CD4-positive, alpha-beta memory T cell (primary cell): Measurements from ENCODE around the gene FER1L5. TPM values are rescaled to one million over a fixed set of nuclear protein-coding genes. Genes with fewer than 3 reads are reported as not detected.
A peak's percentile ranks its signal among the peaks of the same experiment; 100 is the strongest.

ENCODE experiments used
- CTCF ChIA-PET: fragments of 350-600 bp; sonication (Branson Sonifier 250); formaldehyde crosslinking; loops from one replicate; lab custom pipeline; 2021; ENCODE audit warnings: inconsistent platforms; ENCODE audit not compliant: partially characterized antibody; lab: Charles Lee
- POLR2A ChIA-PET: fragments of 350-600 bp; sonication (Branson Sonifier 250); formaldehyde crosslinking; loops from one replicate; lab custom pipeline; 2021; ENCODE audit not compliant: partially characterized antibody; lab: Charles Lee
- DNase-seq, 5 donors: peaks; one replicate each; pipeline versions ENCODE4 v3.0.0 to v3.0.0-alpha.2; 2020 to 2022; ENCODE audit warnings: mixed read lengths in 1 of 5
- H3K27ac ChIP-seq: one replicate; pipeline ENCODE4 v1.7.0; 2013; ENCODE audit warnings: low read depth, low read length
- H3K27me3 ChIP-seq: 2 replicates; pipeline ENCODE4 v1.7.0; 2013; ENCODE audit warnings: mild to moderate bottlenecking, low read length, moderate library complexity; ENCODE audit not compliant: insufficient read depth
- H3K36me3 ChIP-seq: 2 replicates; pipeline ENCODE4 v1.7.0; 2013; ENCODE audit warnings: mild to moderate bottlenecking, low read length, moderate library complexity; ENCODE audit not compliant: insufficient read depth
- H3K4me1 ChIP-seq: 2 replicates; pipeline ENCODE4 v1.7.0; 2013; ENCODE audit warnings: mild to moderate bottlenecking, low read length, moderate library complexity; ENCODE audit not compliant: insufficient read depth
- H3K4me3 ChIP-seq, 2 donors: one replicate each; pipeline ENCODE4 v1.7.0; 2013; ENCODE audit warnings: low read length in 2 of 2, mild to moderate bottlenecking in 1 of 2
- H3K9me3 ChIP-seq, 2 donors: one replicate each; pipeline ENCODE4 v1.7.0; 2013; ENCODE audit warnings: low read length in 2 of 2, control low read depth in 1 of 2; ENCODE audit not compliant: control insufficient read depth in 1 of 2
- H3K27ac Mint-ChIP-seq, 7 donors: one replicate each; pipeline ENCODE4 v1.8.0; 2020 to 2021; ENCODE audit warnings: mixed read lengths in 7 of 7, mild to moderate bottlenecking in 6 of 7, inconsistent platforms in 3 of 7, moderate library complexity in 3 of 7
- H3K27me3 Mint-ChIP-seq, 2 donors: one replicate each; pipeline ENCODE4 v1.8.0; 2020 to 2021; ENCODE audit warnings: mixed read lengths in 2 of 2
- H3K36me3 Mint-ChIP-seq, 2 donors: one replicate each; pipeline ENCODE4 v1.8.0; 2020 to 2021; ENCODE audit warnings: mixed read lengths in 2 of 2, inconsistent platforms in 1 of 2, mild to moderate bottlenecking in 1 of 2
- H3K4me1 Mint-ChIP-seq, 4 donors: one replicate each; pipeline ENCODE4 v1.8.0; 2020 to 2021; ENCODE audit warnings: mixed read lengths in 4 of 4, mild to moderate bottlenecking in 1 of 4
- H3K4me3 Mint-ChIP-seq, 8 donors: one replicate each; pipeline ENCODE4 v1.8.0; 2020 to 2021; ENCODE audit warnings: mixed read lengths in 8 of 8, mild to moderate bottlenecking in 7 of 8, moderate library complexity in 6 of 8, inconsistent platforms in 3 of 8
- H3K9me3 Mint-ChIP-seq, 8 donors: one replicate each; pipeline ENCODE4 v1.8.0; 2020 to 2021; ENCODE audit warnings: mixed read lengths in 8 of 8, mild to moderate bottlenecking in 5 of 8, inconsistent platforms in 3 of 8, moderate library complexity in 1 of 8
- intact Hi-C: fragments of 100-400 bp; cut with micrococcal nuclease; formaldehyde crosslinking; loops from one replicate; pipeline ENCODE4 v1.15.1; 2023
- polyA plus RNA-seq, 2 donors: library from polyadenylated mRNA; unstranded; fragments of 300-500 nt; fragmentation: Illumina TruSeq; gene quantifications; one replicate each; pipeline ENCODE4 v1.2.3, GENCODE V29; 2021
- total RNA-seq, 2 experiments: library from RNA; stranded (reverse); gene quantifications; one replicate each; pipeline ENCODE4 v1.2.3, GENCODE V29; 2021

The FER1L5 gene
- total and polyA plus RNA-seq, 4 experiments from 2014 or later: not detected

GRCh38 chr2:96691022-96691612, 48.6 kb downstream of the FER1L5 start:
- H3K4me1 Mint-ChIP-seq: no peaks in the 10 kb centered on the region
- POLR2A ChIA-PET: no interaction called here
- H3K9me3 Mint-ChIP-seq: peaks cover 0 to 2% (median 0%) of the 10 kb centered on the region in 8 donors
- intact Hi-C loops: no loop called here
- H3K27me3 ChIP-seq: no peaks in the 10 kb centered on the region
- H3K4me1 ChIP-seq: no peaks in the 10 kb centered on the region
- no peak overlapping the region for H3K4me3 ChIP-seq
- no peaks in the 10 kb centered on the region for H3K9me3 ChIP-seq
- no peak overlapping the region for H3K27ac ChIP-seq
- H3K36me3 ChIP-seq: no peaks in the 10 kb centered on the region
- no peaks in the 10 kb centered on the region for H3K36me3 Mint-ChIP-seq
- CTCF ChIA-PET: no interaction called here
- no peak overlapping the region for H3K4me3 Mint-ChIP-seq
- no peak overlapping the region for H3K27ac Mint-ChIP-seq
- H3K27me3 Mint-ChIP-seq: no peaks in the 10 kb centered on the region
- DNase-seq: no peak

GRCh38 chr2:96692094-96692971, 49.8 kb downstream of the FER1L5 start:
- DNase-seq: no peak
- Histone ChIP-seq H3K9me3 (no peaks in the 10 kb centered on the region), H3K4me3 (no peak overlapping the region), H3K4me1 (no peaks in the 10 kb centered on the region), H3K27me3 (no peaks in the 10 kb centered on the region), H3K36me3 (no peaks in the 10 kb centered on the region), H3K27ac (no peak overlapping the region)
- H3K4me1 Mint-ChIP-seq: no peaks in the 10 kb centered on the region
- peaks cover 0 to 2% (median 0%) of the 10 kb centered on the region in 8 donors for H3K9me3 Mint-ChIP-seq
- peak overlapping the region in 2 of 7 donors; percentile 25 to 29 for H3K27ac Mint-ChIP-seq
- CTCF ChIA-PET: no interaction called here
- no peaks in the 10 kb centered on the region for H3K36me3 Mint-ChIP-seq
- intact Hi-C loops: no loop called here
- no peaks in the 10 kb centered on the region for H3K27me3 Mint-ChIP-seq
- no peak overlapping the region for H3K4me3 Mint-ChIP-seq
- POLR2A ChIA-PET: no interaction called here

- Histone ChIP-seq H3K4me1 (no peaks in the 10 kb centered on the region), H3K27me3 (no peaks in the 10 kb centered on the region), H3K9me3 (no peaks in the 10 kb centered on the region), H3K4me3 (no peak overlapping the region), H3K27ac (no peak overlapping the region), H3K36me3 (no peaks in the 10 kb centered on the region)
- no peak for DNase-seq
- Mint-ChIP-seq H3K27ac (no peak overlapping the region), H3K36me3 (no peaks in the 10 kb centered on the region), H3K27me3 (no peaks in the 10 kb centered on the region), H3K9me3 (peaks cover 0 to 2% (median 0%) of the 10 kb centered on the region in 8 donors), H3K4me3 (no peak overlapping the region), H3K4me1 (no peaks in the 10 kb centered on the region)
- ChIA-PET POLR2A (no interaction called here), CTCF (no interaction called here)
- intact Hi-C loops: no loop called here
Measured at GRCh38 chr2:96693286-96694200, 51.0 kb downstream of the FER1L5 start.

GRCh38 chr2:96694279-96694678, 51.7 kb downstream of the FER1L5 start:
- Mint-ChIP-seq H3K4me1 (no peaks in the 10 kb centered on the region), H3K27me3 (no peaks in the 10 kb centered on the region), H3K4me3 (no peak overlapping the region), H3K9me3 (peaks cover 0 to 2% (median 0%) of the 10 kb centered on the region in 8 donors), H3K36me3 (no peaks in the 10 kb centered on the region), H3K27ac (peak overlapping the region in 1 of 7 donors; percentile 47)
- H3K4me3 ChIP-seq: no peak overlapping the region
- no peaks in the 10 kb centered on the region for H3K27me3 ChIP-seq
- no peaks in the 10 kb centered on the region for H3K36me3 ChIP-seq
- no peaks in the 10 kb centered on the region for H3K9me3 ChIP-seq
- POLR2A ChIA-PET: no interaction called here
- H3K4me1 ChIP-seq: no peaks in the 10 kb centered on the region
- intact Hi-C loops: no loop called here
- DNase-seq: no peak
- CTCF ChIA-PET: no interaction called here
- H3K27ac ChIP-seq: no peak overlapping the region

GRCh38 chr2:96694816-96695455, 52.4 kb downstream of the FER1L5 start:
- peaks cover 0 to 2% (median 0%) of the 10 kb centered on the region in 8 donors for H3K9me3 Mint-ChIP-seq
- intact Hi-C loops: no loop called here
- CTCF ChIA-PET: no interaction called here
- Histone ChIP-seq H3K9me3 (no peaks in the 10 kb centered on the region), H3K4me3 (no peak overlapping the region), H3K27ac (no peak overlapping the region), H3K4me1 (no peaks in the 10 kb centered on the region), H3K36me3 (no peaks in the 10 kb centered on the region), H3K27me3 (no peaks in the 10 kb centered on the region)
- peak overlapping the region in 1 of 7 donors; percentile 18 for H3K27ac Mint-ChIP-seq
- H3K27me3 Mint-ChIP-seq: no peaks in the 10 kb centered on the region
- no peak for DNase-seq
- no peak overlapping the region for H3K4me3 Mint-ChIP-seq
- no peaks in the 10 kb centered on the region for H3K36me3 Mint-ChIP-seq
- POLR2A ChIA-PET: no interaction called here
- no peaks in the 10 kb centered on the region for H3K4me1 Mint-ChIP-seq

- POLR2A ChIA-PET: no interaction called here
- Histone ChIP-seq H3K27me3 (no peaks in the 10 kb centered on the region), H3K4me3 (no peak overlapping the region), H3K27ac (no peak overlapping the region), H3K36me3 (no peaks in the 10 kb centered on the region), H3K4me1 (no peaks in the 10 kb centered on the region), H3K9me3 (no peaks in the 10 kb centered on the region)
- no peaks in the 10 kb centered on the region for H3K27me3 Mint-ChIP-seq
- no peak overlapping the region for H3K27ac Mint-ChIP-seq
- H3K36me3 Mint-ChIP-seq: no peaks in the 10 kb centered on the region
- peaks cover 0 to 4% (median 0%) of the 10 kb centered on the region in 4 donors for H3K4me1 Mint-ChIP-seq
- no peak for DNase-seq
- intact Hi-C loops: no loop called here
- CTCF ChIA-PET: no interaction called here
- peaks cover 0 to 2% (median 0%) of the 10 kb centered on the region in 8 donors for H3K9me3 Mint-ChIP-seq
- H3K4me3 Mint-ChIP-seq: no peak overlapping the region
Measured at GRCh38 chr2:96695602-96696001, 53.0 kb downstream of the FER1L5 start.
